NCI-H2196 treated with DMSO at 0.1 percent for 48 hours (cell line): ENCODE data around the gene ART5.
"Not testable (repeated sequence)": the region's sequence is repeated elsewhere in the genome, so short reads cannot be mapped to it uniquely, and the experiment has no call there.

ENCODE experiments used
- DNase-seq: peaks from one replicate; lab custom pipeline; 2025; ENCODE audit not compliant: unreplicated experiment; lab: John Stamatoyannopoulos, UW

ART5 gene

GRCh38 chr11:3623767-3624458 is 17.9 kb downstream of the ART5 start:
- DNase-seq = no peak

- DNase-seq = no peak
These were observed 18.7 kb downstream of the ART5 start for GRCh38 chr11:3623121-3623520.

- no peak for DNase-seq
These were observed 19.3 kb downstream of the ART5 start for GRCh38 chr11:3622521-3622920.

GRCh38 chr11:3617990-3618389 is 23.8 kb downstream of the ART5 start:
- no peak for DNase-seq

GRCh38 chr11:3616721-3617460 is 24.9 kb downstream of the ART5 start:
- DNase-seq = no peak

- no peak for DNase-seq
These were observed 25.8 kb downstream of the ART5 start for GRCh38 chr11:3615998-3616397.

- DNase-seq = no peak
These were observed 27.0 kb downstream of the ART5 start for GRCh38 chr11:3614742-3615171.

GRCh38 chr11:3613998-3614741 is 27.6 kb downstream of the ART5 start:
- DNase-seq = no peak

- no peak for DNase-seq
These were observed 29.7 kb downstream of the ART5 start for GRCh38 chr11:3611976-3612678.

GRCh38 chr11:3610846-3611245 is 30.9 kb downstream of the ART5 start:
- no peak for DNase-seq

GRCh38 chr11:3609416-3610265 is 32.2 kb downstream of the ART5 start:
- DNase-seq = no peak

GRCh38 chr11:3605771-3606203 is 36.0 kb downstream of the ART5 start:
- no peak for DNase-seq

GRCh38 chr11:3605283-3605662 is 36.5 kb downstream of the ART5 start:
- DNase-seq = no peak

GRCh38 chr11:3604167-3604566 is 37.6 kb downstream of the ART5 start:
- DNase-seq = no peak

- DNase-seq = not testable (repeated sequence)
These were observed 41.6 kb downstream of the ART5 start for GRCh38 chr11:3600201-3600600.

- not testable (repeated sequence) for DNase-seq
These were observed 44.0 kb downstream of the ART5 start for GRCh38 chr11:3597743-3598142.

- not testable (repeated sequence) for DNase-seq
These were observed 50.5 kb downstream of the ART5 start for GRCh38 chr11:3591326-3591725.

- not testable (repeated sequence) for DNase-seq
These were observed 51.6 kb downstream of the ART5 start for GRCh38 chr11:3590193-3590592.

- not testable (repeated sequence) for DNase-seq
These were observed 53.0 kb downstream of the ART5 start for GRCh38 chr11:3588776-3589175.
